NCI-H2107 treated with DMSO at 0.1 percent for 48 hours (cell line): ENCODE data around the gene KLHL30.
"Not testable (repeated sequence)": the region's sequence is repeated elsewhere in the genome, so short reads cannot be mapped to it uniquely, and the experiment has no call there.

ENCODE experiments used
- DNase-seq: peaks from one replicate; lab custom pipeline; 2025; ENCODE audit not compliant: unreplicated experiment; lab: John Stamatoyannopoulos, UW

Gene KLHL30

DNA sequence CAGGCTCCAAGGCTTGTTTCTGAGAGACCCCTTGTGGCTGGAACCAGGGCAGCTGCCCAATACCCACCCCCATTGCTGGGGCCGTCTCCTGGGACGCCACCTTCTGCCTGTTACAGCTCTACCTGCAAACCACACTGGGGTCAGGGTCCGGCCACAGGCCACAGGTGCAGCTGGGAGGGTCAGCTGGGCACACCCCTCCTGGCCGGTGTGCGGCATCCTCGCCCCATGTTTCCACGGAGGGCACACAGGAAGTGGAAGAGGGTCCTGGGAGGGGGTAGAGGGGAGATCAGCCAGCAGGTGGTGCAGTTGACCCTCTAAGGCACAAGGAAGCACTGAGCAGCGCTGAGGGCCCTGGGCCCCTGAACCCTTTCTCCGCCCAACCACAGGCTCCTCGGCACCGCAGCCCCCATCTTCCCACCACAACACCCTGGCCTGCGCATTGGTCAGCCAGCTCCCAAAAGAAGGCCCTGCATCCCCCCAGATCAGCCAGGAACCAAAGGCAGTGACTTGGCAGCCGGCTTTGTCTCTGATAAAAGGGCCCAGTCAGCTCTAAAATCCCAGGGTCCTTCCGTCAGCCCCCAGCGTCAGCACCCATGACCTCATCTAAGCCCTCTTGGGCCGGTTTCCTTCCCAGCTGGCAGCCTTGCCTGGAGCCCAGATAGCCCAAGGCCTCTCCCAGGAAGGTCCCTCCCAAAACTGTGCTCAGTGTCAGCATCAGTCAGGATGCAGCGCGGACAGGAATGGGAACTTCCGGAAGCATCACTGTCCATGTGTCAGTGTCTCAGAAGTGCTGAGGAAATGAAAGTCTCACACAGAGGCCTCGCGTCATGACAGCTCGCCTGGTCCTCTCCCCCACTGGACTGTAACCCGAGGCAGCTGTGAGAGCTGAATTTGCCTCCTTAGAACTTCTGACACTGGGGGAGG lies 22.0 kb downstream of the KLHL30 start:
- DNase-seq = no peak

DNA sequence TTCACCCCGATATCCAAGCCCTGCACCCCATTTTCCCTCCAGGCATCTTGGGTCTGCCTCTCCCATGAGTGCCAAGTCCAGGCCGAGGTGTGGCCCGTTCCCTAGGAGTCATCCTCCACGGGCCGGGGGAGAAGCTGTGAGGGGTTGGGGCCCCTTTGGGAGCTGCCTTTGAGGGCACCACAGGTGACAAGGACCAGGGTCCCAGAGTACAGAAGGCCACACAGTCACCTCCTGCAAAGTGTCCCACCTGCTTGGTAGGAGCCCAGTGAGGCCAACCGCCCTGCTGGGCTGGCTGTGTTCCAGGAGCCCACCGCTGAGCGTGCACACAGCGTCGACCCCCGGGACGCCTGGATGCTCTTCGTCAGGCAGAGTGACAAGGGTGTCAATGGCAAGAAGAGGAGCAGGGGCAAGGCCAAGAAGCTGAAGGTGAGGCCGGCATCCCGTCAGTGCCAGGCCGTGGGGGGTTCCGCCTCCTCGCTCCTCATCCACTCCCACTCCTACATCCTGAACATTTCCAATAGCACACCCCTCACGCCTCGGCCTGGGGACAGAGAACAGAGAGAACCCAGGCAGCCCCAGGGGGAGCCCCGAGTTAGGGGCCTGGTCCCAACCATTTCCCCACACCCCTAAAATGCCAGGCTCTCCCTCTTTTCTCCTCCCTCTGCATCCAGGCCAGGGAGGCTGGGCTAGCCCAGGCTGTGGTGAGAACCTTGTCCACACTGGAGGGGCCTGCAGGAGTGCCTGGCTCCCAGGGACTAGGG lies 23.0 kb downstream of the KLHL30 start:
- no peak for DNase-seq

DNA sequence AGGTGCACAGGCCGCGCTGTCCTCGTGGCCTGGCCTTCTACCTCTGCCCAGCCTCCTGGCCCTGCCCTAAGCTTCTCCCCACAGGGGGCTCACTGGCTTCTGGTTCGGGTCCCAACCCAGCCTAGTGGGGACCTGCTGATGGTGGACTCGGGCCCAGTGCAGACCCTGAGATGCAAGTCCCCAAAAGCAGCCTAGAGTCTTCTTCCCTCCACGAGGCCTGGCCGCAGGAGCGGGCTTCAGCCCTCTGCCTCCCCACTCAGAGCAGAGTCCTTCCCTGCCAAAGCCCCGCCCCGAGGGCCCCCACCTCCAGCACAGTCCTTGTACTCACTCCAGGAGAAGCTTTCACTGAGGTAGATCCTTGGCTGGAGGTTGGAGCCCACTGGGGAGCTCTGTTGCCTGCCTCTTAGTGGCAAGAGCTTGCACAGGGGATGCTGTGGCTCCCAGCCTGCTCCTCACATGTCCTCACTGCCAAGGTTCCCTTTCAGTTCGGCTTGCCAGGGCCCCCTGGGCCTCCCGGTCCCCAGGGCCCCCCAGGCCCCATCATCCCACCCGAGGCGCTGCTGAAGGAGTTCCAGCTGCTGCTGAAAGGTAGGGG lies 23.9 kb downstream of the KLHL30 start:
- DNase-seq = no peak

DNA sequence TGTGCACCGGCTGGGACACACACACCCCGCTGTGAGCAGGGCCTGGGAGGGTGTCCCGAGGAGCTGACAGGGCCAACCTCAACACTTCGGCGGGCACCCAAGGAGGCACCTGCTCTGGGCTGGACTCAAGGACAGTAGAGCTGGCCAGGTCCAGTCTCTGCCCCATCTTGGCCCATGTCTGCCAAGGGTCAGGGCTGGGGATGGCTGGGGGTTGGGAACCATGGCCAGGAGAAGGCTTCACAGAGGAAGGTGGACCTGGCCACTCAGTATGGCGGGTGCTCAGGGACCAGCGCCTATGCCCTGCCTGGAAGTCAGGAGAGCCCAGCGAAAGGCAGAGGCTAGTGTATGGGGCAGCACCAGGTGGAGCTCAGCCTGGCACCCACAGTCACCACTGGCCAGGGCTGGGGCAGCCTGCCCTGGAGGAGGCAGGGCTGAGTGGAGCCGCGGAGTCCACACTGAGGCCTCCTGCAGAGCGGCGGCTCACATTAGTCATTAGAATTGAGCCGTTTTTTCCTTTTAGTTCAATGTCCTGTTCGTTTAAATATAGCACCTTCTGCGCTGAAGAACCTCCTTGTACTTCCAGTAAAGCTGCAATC lies 24.5 kb downstream of the KLHL30 start:
- no peak for DNase-seq

DNA sequence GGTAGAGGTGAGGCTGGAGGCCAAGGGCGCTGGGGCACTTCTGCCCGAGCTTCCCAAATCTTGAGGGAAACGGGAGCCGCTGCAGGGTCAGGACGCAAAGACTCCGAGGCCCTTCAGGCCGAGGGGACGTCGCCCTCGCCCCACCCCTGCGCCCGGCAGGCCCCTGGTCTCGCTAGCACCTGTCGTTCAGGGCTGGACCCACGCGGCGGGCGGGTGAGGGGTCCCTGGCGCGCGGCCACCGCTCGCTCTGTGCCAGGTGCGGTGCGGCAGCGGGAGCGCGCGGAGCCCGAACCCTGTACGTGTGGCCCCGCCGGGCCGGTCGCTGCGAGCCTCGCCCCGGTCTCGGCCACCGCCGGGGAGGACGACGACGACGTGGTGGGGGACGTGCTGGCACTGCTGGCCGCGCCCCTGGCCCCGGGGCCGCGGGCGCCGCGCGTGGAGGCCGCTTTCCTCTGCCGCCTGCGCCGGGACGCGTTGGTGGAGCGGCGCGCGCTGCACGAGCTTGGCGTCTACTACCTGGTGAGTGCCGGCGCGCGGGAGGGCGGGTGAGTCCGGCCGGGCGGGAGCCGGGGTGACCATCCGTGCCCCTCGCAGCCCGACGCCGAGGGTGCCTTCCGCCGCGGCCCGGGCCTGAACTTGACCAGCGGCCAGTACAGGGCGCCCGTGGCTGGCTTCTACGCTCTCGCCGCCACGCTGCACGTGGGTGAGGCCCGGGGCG lies 25.2 kb downstream of the KLHL30 start:
- no peak for DNase-seq

DNA sequence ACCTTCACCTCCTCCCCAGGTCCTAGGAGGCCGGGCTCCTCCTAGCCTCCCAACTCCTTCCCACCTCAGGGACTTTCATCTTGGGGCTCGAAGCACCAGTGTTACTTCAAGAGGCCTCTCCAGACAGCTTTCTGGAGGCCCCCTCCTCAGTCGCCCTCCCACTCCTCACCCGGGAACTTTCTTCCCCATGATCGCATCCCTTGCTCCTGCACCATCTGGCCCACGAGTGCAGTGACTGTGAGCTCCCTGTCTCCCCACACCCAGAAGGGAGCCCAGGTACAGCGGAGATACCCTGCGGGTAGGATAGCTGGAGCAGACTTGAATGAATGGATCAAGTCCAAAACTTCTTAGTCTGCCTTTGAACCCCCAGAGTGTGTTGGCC lies 26.4 kb downstream of the KLHL30 start:
- DNase-seq = no peak

DNA sequence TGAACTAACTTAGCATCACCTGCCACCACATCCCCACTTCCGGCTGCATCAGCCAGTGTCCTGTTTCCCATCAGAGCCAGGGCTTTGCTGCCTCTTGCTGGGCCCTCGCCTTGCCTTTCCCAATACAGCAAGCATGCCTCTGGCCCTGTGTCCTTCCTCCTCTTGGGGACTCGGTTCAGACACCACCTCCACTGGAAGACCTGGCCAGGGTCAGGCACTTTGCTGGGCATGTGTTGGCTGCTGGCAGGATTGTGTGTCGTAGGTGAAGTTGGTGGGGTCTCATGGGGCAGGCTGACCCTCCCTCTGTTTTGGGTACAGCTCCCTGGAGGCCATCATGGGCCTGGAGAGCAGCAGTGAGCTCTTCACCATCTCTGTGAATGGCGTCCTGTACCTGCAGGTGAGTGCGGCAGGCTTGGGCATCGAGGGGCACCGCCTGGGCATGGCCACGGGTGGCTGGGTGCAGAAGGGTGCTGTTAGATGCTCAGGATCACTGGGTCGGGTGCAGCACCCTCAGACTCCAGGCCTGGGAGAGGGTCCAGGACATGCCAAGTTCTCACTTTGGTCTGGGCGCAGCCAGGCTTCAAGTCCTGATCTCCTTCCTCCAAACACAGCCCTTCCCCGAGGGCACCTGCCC lies 26.9 kb downstream of the KLHL30 start:
- no peak for DNase-seq

DNA sequence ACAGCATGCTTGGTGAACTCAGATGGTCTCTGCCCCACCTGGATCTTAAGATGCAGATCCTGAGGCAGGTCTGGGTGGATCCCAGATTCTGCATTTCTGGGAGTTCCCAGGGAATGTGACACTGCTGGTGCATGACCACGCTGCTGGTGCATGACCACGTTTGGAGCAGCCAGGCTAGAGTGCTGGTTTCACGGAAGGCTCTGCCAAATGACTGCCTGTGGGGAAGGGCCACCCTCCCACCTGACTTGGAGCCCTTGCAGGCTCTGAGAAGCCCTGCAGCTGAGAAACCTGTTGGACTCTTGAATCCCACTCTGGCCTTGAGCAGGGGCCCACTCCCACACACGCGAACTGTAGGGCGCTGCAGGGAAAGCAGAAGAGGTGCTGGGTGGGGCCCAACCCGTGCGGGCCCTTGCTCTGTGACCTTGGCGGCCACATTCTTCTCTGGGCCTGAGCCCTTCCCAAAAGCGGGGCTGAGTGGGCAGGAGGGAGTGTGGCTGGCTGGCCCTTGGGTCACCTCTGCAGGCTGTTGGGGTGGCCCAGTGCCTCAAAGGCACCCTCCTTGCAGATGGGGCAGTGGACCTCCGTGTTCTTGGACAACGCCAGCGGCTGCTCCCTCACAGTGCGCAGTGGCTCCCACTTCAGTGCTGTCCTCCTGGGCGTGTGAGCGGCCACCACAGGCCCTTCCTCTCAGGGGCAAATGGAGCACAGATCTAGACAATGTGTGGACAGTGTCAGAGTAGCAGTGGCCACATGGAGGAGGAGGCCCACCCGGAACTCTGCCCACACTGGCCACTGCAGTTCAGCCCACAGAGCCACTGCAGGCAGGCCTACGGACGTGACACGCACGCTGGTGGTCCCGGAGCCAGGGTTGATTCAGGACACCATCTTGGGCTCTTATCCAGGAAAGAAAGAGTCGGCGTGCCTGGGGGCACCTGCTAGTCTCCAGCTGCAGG lies 28.2 kb downstream of the KLHL30 start:
- DNase-seq = no peak

DNA sequence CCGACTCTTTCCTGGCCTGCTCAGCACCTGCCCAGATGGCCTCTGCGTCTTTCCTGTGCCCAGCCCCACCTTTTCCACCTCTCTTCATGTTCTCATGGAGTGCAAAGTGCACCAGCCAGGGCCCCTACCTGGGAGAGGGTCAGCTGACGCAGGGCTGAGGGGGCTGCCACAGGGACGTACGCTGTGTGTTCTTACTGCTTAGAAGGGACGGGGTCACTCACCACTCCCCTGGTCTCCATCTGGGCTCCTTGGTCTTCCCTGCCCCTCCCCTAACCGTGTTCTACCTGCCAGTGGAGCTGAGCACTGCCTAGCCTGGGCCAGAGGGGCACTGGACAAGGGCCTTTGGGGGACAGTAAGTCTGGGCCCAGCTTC lies 28.9 kb downstream of the KLHL30 start:
- DNase-seq = no peak

DNA sequence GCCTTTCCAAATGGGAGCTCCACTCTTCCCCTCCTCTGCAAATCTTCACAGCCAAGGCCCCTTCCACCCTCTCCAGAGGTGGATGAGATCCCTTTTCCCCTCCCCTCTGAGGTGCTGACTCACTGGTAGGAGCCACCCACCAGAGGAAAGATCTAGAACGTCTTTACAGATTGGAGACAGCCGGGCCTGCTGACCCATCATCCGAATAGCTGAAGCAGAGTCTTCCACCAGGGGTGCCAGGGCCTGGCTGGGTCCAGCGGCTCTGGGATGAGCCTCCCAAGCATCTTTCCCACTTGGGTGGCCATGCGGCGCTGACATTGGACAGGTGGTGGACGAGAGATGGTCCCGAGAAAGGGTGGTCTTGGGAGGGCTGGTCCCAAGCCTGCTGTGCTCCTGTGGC lies 29.3 kb downstream of the KLHL30 start:
- no peak for DNase-seq

DNA sequence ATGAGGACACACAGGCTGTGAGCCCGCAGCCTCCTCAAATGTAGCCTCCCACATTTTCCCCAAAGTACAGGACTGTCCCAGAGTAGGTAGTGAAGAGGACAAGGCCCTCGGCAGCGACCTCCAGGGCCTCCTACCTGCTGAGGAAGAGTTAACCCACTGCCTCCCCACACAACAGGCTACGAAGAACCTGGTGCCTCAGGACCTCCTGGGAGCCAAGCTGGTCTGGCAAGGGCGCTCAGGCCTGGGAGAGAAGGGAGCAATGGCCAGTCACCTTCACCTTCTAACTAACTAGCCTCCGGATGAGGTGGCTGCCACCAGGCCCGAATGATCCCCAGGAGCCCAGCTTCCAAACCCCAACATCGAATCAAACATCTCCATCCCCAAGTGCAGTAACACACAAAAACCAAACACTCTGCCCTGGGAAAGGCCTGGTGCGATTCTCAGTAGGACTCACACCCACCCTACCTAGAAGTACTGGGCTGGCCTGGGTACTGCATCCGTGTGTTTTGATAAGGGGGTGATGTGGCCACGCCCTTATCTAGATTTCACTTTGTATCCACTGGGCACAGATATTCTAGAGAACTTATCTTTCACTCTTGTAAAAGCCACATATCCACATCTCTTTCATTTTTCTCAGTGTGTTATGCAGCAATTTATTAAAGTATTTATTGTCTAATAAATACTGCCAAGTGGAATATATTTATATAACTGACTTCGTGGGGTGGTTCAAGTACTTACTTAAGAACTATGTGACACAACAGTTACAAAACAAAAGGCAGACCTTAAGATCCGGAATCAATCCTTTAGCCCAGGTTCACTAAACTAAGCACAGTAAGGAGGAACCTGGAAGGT lies 30.0 kb downstream of the KLHL30 start:
- DNase-seq = no peak

DNA sequence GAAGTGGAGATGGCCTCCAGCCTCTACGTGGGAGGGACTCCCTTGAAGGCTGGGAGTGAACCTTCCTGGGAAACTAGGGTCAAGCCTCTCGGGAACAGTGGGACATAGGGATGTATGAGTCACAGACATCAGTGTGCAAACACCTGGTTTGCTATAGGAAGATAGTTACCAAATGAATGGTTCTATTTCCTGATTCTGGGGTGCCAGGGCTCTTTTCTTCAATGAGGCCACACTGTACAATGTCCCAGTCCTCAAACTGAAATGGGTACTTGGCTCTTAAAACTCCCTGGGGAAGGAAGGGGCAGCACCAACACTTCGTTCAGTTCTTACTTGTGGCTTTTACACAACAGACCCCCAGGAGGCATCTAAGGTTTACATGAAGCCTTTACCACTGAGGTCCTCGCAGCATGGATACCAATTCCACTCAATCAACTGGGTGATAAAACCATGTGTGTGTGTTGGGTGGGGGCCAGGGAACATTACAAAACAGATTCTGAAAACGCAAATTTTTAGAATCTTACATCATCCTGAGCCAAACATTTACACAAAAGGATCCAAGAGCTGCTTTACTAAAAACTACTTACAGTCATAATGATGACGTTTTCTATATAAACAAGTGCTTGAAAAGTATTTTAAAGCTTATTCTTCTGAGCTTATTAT lies 30.7 kb downstream of the KLHL30 start:
- no peak for DNase-seq

DNA sequence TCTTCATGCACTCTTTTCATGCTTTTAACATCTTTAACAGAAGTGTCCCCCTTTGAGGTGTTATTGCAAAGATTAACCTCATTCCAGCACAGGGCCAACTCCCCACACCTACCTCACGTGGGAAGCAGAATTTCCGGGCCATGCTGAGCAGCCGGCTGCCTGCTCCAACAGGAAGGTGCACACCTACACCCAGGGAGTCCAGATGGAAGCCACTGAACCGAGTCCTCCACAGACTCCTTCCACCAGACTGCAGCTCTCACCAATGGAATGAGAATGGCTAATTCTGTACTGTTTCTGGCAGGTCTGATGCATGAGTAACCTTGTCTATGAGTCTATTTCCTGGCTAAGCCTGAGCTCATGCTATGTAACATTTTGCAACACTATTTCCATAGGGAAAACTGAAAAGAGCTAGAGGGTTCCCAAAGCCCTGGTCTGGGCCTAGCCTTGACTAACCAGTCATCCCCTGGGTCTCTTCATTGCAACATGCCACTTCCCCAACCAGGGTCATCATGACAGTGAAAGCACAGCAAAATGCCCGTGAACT lies 31.3 kb downstream of the KLHL30 start:
- DNase-seq = no peak

DNA sequence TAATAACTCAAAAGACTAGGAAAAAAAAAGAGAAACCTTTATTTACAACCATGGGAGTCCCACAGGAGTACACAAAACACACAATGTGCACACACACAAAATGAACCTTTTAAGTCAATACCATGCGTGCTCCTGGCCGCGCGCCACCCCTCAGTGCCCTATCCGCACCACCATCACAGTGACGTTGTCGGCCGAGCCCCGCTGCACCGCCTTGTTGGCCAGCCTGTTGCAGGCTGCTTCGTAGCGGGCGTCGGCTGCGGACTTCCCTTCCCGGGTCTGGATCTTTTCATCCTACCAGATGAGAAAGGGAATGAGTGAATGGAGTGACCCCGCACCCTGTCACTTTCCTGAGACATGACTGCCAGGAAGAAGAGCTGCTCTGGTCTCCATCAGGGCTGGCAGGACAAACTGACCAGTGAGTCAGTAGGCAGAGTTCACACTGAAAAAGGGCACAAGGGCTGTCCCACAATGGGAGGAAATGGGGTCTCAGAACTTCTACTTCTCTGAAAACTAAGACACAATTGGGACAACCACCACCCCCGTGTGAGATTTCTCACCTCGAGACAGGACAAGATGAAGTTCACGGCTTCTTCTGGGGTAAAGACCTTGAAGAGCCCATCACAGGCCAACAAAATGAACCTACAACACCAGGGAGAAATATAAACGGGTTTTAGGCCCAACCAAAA lies 32.1 kb downstream of the KLHL30 start:
- no peak for DNase-seq

DNA sequence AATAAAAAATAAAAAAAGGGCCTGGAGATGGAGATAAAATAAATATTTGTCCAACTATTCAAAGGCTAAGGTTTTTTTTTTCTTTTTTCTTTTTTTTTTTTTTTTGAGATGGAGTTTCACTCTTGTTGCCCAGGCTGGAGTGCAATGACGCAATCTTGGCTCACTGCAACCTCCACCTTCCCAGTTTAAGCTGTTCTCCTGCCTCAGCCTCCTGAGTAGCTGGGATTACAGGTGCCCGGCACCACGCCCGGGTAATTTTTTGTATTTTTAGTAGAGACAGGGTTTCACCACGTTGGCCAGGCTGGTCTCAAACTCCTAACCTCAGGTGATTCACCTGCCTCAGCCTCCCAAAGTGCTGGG lies 32.6 kb downstream of the KLHL30 start:
- not testable (repeated sequence) for DNase-seq

DNA sequence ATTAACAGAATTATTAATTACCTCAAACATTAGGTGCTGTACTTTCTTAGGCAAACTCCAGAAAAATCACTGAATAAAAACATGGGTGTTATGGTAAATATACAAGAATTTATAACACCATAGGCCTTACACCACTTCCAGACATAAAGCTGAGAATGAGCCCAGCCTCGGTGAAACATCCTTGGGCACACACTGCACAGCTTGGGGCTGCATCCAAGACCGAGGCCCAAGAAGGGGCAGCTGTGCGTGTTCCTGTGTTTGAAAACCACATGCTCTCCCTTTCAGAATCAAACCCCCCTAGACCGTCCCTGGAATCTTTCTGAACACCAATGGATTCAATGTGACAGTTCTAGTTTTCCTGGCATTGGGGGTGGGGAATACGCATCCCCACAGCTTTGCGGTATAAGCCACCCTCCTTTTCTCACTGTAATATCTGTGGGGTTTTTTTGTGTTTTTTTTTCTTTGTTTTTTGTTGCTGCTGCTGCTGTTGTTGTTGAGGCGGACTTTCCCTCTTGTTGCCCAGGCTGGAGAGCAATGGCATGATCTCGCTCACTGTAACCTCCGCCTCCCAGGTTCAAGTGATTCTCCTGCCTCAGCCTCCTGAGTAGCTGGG lies 33.2 kb downstream of the KLHL30 start:
- DNase-seq = no peak

DNA sequence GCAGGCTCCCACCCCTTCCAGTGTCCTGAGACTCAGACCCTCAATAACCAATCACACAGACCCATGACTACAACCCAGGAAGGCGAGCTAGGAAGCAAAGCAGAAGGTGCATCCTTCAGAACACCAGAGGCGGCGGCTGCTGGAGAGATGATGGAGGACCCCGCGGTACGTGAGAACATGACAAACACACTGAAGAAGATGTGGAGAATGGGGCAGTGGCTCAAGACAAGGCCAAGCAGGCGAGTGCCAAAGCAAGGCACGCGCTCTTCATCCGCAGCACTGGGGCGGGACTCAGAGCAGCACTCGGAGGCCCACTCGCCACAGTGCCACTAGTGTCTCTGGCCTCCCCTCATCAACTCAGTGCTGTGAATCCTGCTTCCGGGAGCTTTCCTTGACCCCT lies 34.0 kb downstream of the KLHL30 start:
- no peak for DNase-seq
